ENCODE results near the gene ZNF385D.

- no peak for TF ChIP-seq EZH2 (IDR thresholded peaks at IDR 0.05; ENCODE audit: borderline replicate concordance, low read length)
- TF ChIP-seq, protein P1, sequence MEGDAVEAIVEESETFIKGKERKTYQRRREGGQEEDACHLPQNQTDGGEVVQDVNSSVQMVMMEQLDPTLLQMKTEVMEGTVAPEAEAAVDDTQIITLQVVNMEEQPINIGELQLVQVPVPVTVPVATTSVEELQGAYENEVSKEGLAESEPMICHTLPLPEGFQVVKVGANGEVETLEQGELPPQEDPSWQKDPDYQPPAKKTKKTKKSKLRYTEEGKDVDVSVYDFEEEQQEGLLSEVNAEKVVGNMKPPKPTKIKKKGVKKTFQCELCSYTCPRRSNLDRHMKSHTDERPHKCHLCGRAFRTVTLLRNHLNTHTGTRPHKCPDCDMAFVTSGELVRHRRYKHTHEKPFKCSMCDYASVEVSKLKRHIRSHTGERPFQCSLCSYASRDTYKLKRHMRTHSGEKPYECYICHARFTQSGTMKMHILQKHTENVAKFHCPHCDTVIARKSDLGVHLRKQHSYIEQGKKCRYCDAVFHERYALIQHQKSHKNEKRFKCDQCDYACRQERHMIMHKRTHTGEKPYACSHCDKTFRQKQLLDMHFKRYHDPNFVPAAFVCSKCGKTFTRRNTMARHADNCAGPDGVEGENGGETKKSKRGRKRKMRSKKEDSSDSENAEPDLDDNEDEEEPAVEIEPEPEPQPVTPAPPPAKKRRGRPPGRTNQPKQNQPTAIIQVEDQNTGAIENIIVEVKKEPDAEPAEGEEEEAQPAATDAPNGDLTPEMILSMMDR (conservative IDR thresholded peaks at IDR 0.05 in 1 of 2, IDR thresholded peaks at IDR 0.05 in 1 of 2; ENCODE audit: extremely low read depth in 1 of 2, insufficient read depth in 1 of 2, low read depth in 1 of 2, low read length in 2 of 2), result no peak
Observed at GRCh38 chr3:21682206-21682605, 68.8 kb downstream of the ZNF385D start.

Measured in mammary epithelial cell (primary cell).